HepG2 (cell line): ENCODE results near the gene APOC4. TPM values are rescaled to one million over a fixed set of nuclear protein-coding genes. Genes with fewer than 3 reads are reported as not detected.

Experiments used
- ESRRA ChIP-seq: sonication (generic); formaldehyde crosslinking; IDR thresholded peaks from 2 replicates; pipeline ENCODE4 v1.5.1; 2020; ENCODE audit warnings: mild to moderate bottlenecking, low read depth, missing genetic modification reagents
- PRDM15 ChIP-seq: sonication (generic); formaldehyde crosslinking; IDR thresholded peaks from 2 replicates; pipeline ENCODE4 v1.4.0; 2020; ENCODE audit warnings: missing genetic modification reagents
- PTBP1 ChIP-seq: fragments of 200-400 bp; formaldehyde crosslinking; IDR thresholded peaks from 2 replicates; pipeline ENCODE4 v1.6.1; 2018; ENCODE audit warnings: low read length, low read depth; ENCODE audit not compliant: poor library complexity, severe bottlenecking
- RCOR2 ChIP-seq: IDR thresholded peaks from 2 replicates; pipeline ENCODE4 v1.6.1; 2016; ENCODE audit warnings: missing biosample characterization, missing genetic modification reagents
- SATB2 ChIP-seq: sonication (generic); formaldehyde crosslinking; IDR thresholded peaks from 2 replicates; pipeline ENCODE4 v1.5.0; 2020; ENCODE audit warnings: missing genetic modification reagents
- SOX13 ChIP-seq, 3 experiments: fragments of 450-650 bp in 1 of 3; sonication (generic) in 1 of 3; formaldehyde crosslinking in 1 of 3; IDR thresholded peaks in 2 of 3; conservative IDR thresholded peaks in 1 of 3; 2 replicates each; pipeline versions ENCODE4 v1.5.0 to v1.6.1; 2016 to 2020; ENCODE audit warnings: antibody characterized with exemption in 1 of 3, mild to moderate bottlenecking in 1 of 3, missing compliant biosample characterization in 1 of 3, missing genetic modification reagents in 1 of 3, moderate library complexity in 1 of 3
- SRY ChIP-seq: sonication (generic); formaldehyde crosslinking; IDR thresholded peaks from 2 replicates; pipeline ENCODE4 v1.8.0; 2022; ENCODE audit warnings: mild to moderate bottlenecking, missing genetic modification reagents
- YEATS2 ChIP-seq: sonication (generic); formaldehyde crosslinking; IDR thresholded peaks from 2 replicates; pipeline ENCODE4 v1.4.0; 2020; ENCODE audit warnings: missing genetic modification reagents, borderline replicate concordance
- ZKSCAN5 ChIP-seq: sonication (generic); formaldehyde crosslinking; IDR thresholded peaks from 2 replicates; pipeline ENCODE4 v1.5.1; 2020; ENCODE audit warnings: mild to moderate bottlenecking, missing genetic modification reagents
- ZMAT5 ChIP-seq: sonication (generic); formaldehyde crosslinking; IDR thresholded peaks from 2 replicates; pipeline ENCODE4 v1.5.0; 2020; ENCODE audit warnings: mild to moderate bottlenecking, low read depth, missing genetic modification reagents, borderline replicate concordance
- ZNF431 ChIP-seq: sonication (generic); formaldehyde crosslinking; IDR thresholded peaks from 2 replicates; pipeline ENCODE4 v1.9.0; 2022; ENCODE audit warnings: missing genetic modification reagents, low read depth, mild to moderate bottlenecking, borderline replicate concordance
- ZNF557 ChIP-seq: sonication (generic); formaldehyde crosslinking; IDR thresholded peaks from 2 replicates; pipeline ENCODE4 v1.4.0; 2020; ENCODE audit warnings: missing genetic modification reagents
- ZNF563 ChIP-seq: sonication (generic); formaldehyde crosslinking; IDR thresholded peaks from 2 replicates; pipeline ENCODE4 v1.8.0; 2022; ENCODE audit warnings: mild to moderate bottlenecking, moderate library complexity, missing genetic modification reagents
- ZNF576 ChIP-seq: sonication (generic); formaldehyde crosslinking; IDR thresholded peaks from 2 replicates; pipeline ENCODE4 v1.4.0; 2020; ENCODE audit warnings: mild to moderate bottlenecking, missing genetic modification reagents
- polyA plus RNA-seq, 8 experiments: library from polyadenylated mRNA; depleted of rRNA in 3 of 8; stranded (reverse) in 7 of 8; unstranded in 1 of 8; fragments of >200 nt; fragmentation: Illumina TruSeq in 4 of 8; extraction: Trizol in 4 of 8; gene quantifications; 2 replicates each; pipeline versions ENCODE4 v1.2.1 to v1.2.3, GENCODE V29; 2011 to 2016; ENCODE audit warnings: low read depth in 4 of 8, missing spikeins in 1 of 8, mixed read lengths in 1 of 8; ENCODE audit not compliant: insufficient read depth in 1 of 8
- total RNA-seq, 5 experiments: library from RNA; depleted of rRNA; stranded (reverse); fragments of >200 nt; fragmentation: Illumina TruSeq; extraction: Trizol; gene quantifications; 2 replicates each; pipeline ENCODE4 v1.2.3, GENCODE V29; 2016; ENCODE audit warnings: low read depth in 1 of 5
- TF ChIP-seq, protein P1 (sequence below): sonication (generic); formaldehyde crosslinking; IDR thresholded peaks from 2 replicates; pipeline ENCODE4 v1.5.0; 2020; ENCODE audit warnings: mild to moderate bottlenecking, missing genetic modification reagents
- TF ChIP-seq, protein P2 (sequence below): sonication (generic); formaldehyde crosslinking; IDR thresholded peaks from 2 replicates; pipeline ENCODE4 v1.9.0; 2022; ENCODE audit warnings: missing genetic modification reagents, mild to moderate bottlenecking, borderline replicate concordance
- TF ChIP-seq, protein P3 (sequence below): sonication (generic); formaldehyde crosslinking; IDR thresholded peaks from 2 replicates; pipeline ENCODE4 v1.9.0; 2021; ENCODE audit warnings: missing genetic modification reagents, borderline replicate concordance

Gene APOC4
- total and polyA plus RNA-seq, 2 of the 13 experiments (the other 11 are each of a cell fraction or from before 2014, with no cell fraction given), result 0.46 TPM; not detected in 1

DNA sequence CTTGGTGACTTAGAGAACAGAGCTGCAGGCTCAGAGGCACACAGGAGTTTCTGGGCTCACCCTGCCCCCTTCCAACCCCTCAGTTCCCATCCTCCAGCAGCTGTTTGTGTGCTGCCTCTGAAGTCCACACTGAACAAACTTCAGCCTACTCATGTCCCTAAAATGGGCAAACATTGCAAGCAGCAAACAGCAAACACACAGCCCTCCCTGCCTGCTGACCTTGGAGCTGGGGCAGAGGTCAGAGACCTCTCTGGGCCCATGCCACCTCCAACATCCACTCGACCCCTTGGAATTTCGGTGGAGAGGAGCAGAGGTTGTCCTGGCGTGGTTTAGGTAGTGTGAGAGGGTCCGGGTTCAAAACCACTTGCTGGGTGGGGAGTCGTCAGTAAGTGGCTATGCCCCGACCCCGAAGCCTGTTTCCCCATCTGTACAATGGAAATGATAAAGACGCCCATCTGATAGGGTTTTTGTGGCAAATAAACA lies 17.8 kb upstream of the APOC4 start (continued):
- TF ChIP-seq SRY (CRISPR knock-in tag) (peak; percentile 56; the same call in 1 of the 2 replicates), ZMAT5 (no peak), YEATS2 (peak; percentile 74; the same call in 1 of the 2 replicates), ZKSCAN5 (CRISPR knock-in tag) (no peak), ZNF431 (CRISPR knock-in tag) (no peak), ESRRA (peak; percentile 99), PRDM15 (CRISPR knock-in tag) (no peak), SATB2 (CRISPR knock-in tag) (no peak; the same call in 1 of the 2 replicates), ZNF557 (0 out of 2 replicates have a peak, but pooled peaks have one; percentile 65), SOX13 (IDR thresholded peaks at IDR 0.05) (peak; percentile 78; the same call in 1 of the 2 replicates), SOX13 (CRISPR knock-in tag; conservative IDR thresholded peaks at IDR 0.05 in 1 of 2, IDR thresholded peaks at IDR 0.05 in 1 of 2) (peak in 1 of 2 experiments; percentile 95; a peak in 3 of 4 replicates), PTBP1 (no peak), ZNF576 (CRISPR knock-in tag) (no peak), RCOR2 (CRISPR knock-in tag) (peak; percentile 90; the same call in 1 of the 2 replicates), ZNF563 (CRISPR knock-in tag) (no peak)
- TF ChIP-seq, protein P1, sequence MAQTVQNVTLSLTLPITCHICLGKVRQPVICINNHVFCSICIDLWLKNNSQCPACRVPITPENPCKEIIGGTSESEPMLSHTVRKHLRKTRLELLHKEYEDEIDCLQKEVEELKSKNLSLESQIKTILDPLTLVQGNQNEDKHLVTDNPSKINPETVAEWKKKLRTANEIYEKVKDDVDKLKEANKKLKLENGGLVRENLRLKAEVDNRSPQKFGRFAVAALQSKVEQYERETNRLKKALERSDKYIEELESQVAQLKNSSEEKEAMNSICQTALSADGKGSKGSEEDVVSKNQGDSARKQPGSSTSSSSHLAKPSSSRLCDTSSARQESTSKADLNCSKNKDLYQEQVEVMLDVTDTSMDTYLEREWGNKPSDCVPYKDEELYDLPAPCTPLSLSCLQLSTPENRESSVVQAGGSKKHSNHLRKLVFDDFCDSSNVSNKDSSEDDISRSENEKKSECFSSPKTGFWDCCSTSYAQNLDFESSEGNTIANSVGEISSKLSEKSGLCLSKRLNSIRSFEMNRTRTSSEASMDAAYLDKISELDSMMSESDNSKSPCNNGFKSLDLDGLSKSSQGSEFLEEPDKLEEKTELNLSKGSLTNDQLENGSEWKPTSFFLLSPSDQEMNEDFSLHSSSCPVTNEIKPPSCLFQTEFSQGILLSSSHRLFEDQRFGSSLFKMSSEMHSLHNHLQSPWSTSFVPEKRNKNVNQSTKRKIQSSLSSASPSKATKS (CRISPR knock-in tag), result no peak; the same call in 1 of the 2 replicates
- TF ChIP-seq, protein P2, sequence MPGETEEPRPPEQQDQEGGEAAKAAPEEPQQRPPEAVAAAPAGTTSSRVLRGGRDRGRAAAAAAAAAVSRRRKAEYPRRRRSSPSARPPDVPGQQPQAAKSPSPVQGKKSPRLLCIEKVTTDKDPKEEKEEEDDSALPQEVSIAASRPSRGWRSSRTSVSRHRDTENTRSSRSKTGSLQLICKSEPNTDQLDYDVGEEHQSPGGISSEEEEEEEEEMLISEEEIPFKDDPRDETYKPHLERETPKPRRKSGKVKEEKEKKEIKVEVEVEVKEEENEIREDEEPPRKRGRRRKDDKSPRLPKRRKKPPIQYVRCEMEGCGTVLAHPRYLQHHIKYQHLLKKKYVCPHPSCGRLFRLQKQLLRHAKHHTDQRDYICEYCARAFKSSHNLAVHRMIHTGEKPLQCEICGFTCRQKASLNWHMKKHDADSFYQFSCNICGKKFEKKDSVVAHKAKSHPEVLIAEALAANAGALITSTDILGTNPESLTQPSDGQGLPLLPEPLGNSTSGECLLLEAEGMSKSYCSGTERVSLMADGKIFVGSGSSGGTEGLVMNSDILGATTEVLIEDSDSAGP (CRISPR knock-in tag), result peak; percentile 84
- TF ChIP-seq, protein P3, sequence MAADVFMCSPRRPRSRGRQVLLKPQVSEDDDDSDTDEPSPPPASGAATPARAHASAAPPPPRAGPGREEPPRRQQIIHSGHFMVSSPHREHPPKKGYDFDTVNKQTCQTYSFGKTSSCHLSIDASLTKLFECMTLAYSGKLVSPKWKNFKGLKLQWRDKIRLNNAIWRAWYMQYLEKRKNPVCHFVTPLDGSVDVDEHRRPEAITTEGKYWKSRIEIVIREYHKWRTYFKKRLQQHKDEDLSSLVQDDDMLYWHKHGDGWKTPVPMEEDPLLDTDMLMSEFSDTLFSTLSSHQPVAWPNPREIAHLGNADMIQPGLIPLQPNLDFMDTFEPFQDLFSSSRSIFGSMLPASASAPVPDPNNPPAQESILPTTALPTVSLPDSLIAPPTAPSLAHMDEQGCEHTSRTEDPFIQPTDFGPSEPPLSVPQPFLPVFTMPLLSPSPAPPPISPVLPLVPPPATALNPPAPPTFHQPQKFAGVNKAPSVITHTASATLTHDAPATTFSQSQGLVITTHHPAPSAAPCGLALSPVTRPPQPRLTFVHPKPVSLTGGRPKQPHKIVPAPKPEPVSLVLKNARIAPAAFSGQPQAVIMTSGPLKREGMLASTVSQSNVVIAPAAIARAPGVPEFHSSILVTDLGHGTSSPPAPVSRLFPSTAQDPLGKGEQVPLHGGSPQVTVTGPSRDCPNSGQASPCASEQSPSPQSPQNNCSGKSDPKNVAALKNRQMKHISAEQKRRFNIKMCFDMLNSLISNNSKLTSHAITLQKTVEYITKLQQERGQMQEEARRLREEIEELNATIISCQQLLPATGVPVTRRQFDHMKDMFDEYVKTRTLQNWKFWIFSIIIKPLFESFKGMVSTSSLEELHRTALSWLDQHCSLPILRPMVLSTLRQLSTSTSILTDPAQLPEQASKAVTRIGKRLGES, result peak; percentile 18; the same call in 1 of the 2 replicates
